Measurements from ENCODE around the gene SUN5.

Gene SUN5

GRCh38 chr20:33026072-33026778 lies 22.0 kb upstream of the SUN5 start:
- DNase-seq = no peak

DNA sequence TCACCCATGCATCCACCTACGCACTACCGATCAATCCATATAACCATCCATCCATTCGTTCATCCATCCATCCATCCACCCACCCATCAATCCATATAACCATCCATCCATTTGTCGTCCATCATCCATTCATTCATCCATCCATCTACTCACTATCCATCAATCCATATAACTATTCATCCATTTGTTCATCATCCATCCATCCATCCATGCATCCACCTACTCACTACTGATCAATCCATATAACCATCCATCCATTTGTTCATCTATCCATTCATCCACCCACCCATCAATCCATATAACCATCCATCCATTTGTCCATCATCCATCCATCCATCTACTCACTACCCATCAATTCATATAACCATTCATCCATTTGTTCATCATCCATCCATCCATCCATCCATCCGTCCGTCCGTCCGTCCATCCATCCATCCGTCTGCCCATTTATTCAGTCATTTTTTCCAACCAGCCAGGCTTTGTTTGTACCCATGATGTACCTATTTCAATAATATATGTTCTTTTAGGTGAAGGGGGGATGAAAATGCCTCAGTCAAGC lies 21.2 kb upstream of the SUN5 start:
- DNase-seq = no peak

GRCh38 chr20:33024609-33025317 lies 20.5 kb upstream of the SUN5 start:
- DNase-seq = no peak

DNA sequence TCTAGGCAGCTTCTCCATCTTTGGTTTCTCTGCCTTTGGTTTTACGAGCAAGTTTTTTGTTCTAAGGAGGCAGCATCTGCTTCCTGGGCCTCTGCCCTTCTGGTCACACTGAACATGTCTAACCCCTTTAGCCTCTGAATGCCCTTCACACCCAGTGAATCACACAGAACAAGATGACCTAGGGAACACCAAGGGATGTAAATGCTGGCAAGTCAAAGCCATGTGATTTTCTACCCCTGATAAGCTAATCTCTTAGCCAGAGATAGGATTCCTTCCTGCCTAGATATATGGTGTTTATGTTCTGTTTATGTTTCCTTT lies 20.0 kb upstream of the SUN5 start:
- DNase-seq = no peak

DNA sequence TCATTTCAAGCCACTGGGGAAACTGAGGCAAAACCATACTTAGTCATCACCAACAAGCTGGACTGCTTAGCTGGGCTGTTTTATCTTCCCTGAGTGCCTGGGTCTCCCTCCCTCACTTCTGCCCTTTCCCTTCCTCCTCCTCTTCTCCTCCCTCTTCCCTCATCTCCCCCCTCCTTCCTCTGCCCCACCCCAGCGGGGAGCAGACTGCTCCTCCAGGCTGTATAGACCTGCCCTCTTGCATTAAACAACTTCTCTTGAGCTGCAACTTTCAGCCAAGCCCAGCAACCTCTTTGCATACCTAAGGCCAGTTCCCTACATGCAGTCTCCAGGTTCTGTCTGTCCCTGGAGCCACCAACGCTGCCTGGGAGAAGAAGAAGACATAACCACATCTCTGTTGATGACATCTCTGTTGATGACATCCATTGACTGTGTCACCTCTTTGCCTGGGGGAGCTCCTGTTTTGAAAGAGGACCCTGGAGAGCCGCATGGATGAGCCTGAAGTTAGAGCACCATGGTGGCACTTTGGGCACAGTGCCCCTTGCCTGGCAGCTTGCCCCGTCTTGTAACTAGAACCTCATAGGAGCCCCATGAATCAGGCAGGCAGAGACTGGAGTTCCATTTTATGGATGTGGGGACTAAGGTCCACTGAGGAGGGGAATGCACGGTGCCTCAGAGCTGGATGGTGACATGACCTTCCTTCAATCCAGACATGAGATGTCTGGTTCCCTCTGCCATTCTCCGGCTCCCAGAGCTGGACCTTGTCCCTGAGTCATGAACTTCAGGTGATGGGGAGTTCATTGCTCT lies 19.4 kb upstream of the SUN5 start:
- no peak for DNase-seq

- no peak for DNase-seq
Observed at GRCh38 chr20:33022694-33023438, 18.6 kb upstream of the SUN5 start.

GRCh38 chr20:33022289-33022688 lies 18.1 kb upstream of the SUN5 start:
- no peak for DNase-seq

DNA sequence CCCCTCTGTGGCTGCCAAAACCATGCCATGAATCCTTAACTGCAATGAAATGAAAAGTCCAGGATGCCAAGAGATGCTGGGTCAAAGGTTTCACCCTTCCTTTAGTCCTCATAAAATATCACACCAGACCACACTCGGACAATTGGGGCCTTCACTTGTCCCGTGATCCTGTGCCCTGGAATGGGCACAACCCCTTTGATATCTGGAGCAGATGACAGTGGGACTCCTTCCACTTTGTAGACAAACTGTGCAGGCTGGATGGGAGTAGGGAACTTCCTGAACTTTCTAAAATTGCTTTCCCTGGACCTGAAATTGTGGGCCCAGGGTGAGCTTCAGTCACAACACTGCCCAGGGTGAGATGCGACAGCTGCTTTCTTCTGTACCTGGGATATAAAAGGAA lies 17.6 kb upstream of the SUN5 start:
- DNase-seq = no peak

GRCh38 chr20:33020278-33021161 lies 16.3 kb upstream of the SUN5 start:
- no peak for DNase-seq

- DNase-seq = no peak
Observed at GRCh38 chr20:33019465-33020277, 15.4 kb upstream of the SUN5 start.

- DNase-seq = no peak
Observed at GRCh38 chr20:33018169-33018931, 14.1 kb upstream of the SUN5 start.

DNA sequence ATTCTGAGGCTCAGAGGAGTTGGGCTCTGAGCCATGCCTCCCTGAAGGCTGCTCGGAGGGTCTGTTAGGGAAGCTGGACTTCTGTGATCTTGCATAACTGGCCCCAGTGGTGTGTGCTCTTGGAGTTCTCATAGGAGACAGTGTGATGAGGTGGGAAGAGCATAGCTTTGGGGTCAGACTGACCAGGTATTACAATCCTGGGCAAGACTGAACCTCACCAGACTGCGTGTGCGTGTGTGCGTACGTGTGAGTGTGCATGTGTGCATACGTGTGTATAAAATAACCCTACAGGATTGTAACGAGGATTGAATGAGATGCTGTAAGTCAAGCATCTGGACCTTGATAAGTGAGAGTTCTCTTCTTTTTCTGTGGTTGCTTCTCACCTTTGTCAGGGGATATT lies 13.3 kb upstream of the SUN5 start:
- no peak for DNase-seq

- DNase-seq = no peak
Observed at GRCh38 chr20:33016581-33017109, 12.4 kb upstream of the SUN5 start.

DNA sequence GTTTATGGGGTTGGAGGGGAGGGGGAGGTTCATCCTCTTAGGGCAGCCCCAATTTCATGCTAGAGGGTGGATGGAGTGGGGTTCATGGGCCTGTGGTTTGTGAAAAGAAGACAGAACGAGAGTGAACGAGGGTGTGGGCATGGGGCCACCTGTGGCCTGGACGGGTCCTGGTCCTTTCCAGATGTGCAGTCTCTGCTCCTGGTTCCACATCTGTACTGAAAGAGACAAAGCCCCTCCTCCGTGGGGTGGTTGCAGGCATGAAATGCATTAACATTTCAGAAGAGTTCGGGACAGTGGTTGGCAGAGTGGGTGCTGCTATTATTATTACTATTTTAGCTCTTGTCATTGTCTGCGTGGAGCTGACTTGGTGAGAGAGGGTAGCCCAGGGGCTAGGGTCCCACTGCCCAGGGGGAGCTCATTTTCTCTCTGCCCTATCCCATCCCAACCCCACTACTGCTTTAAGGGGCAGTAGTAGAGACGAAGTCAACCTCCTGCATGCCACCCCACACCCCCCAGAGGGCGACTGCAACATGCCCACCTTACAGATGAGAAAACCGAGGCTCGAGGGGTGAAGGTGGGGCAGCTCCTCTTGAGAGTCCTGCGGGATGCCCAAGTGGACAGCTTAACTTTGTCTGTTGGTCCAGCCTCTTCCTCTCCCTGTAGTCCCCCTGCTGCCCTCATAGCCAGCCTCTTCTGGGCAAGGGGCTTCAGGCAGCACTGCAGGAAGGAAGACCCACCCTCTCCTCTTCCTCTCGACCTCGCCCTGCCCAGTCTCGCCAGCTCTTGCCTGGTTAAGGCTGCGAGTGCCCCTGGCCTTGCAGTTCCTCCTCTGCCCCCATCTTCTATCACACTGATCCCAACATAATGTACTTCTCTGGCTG lies 11.7 kb upstream of the SUN5 start:
- DNase-seq = no peak

- no peak for DNase-seq
Observed at GRCh38 chr20:33015114-33015484, 10.9 kb upstream of the SUN5 start.

- DNase-seq = no peak
Observed at GRCh38 chr20:33014336-33015113, 10.3 kb upstream of the SUN5 start.

DNA sequence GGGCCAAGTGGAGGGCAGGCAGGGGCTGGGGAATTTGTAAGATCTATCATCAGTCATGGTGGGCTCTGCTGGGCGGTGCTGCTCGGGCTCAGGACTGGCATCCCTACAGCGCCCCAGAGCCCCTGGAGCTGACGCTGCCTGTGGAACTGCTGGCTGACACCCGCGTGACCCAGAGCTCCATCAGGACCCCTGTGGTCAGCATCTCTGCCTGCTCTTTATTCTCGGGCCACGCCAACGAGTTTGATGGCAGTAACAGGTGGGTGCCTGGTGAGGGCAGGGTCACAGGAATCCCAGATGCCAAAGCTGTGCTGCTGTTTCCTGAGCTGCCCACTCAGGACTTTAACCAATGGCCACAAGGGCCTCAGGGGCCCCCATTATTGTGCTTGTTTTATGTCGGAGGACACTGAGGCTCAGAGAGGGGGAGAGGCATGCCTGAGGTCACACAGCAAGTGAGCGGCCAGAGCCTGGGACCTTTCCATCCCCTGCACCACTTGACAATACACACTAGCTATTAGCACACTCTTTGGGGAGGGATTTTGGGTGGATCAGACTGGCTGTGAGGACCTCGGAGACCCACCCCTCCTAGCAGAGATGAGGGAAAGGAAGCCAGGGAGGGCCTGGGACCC lies 9.6 kb upstream of the SUN5 start:
- DNase-seq = no peak
